Muscle layer of duodenum (tissue), 2 donors: ENCODE measurements around the gene CDC34.

Source experiments
- H3K27ac ChIP-seq: one replicate; pipeline ENCODE4 v1.7.0; 2013; ENCODE audit warnings: mild to moderate bottlenecking, low read length
- H3K27me3 ChIP-seq: one replicate; pipeline ENCODE4 v1.7.0; 2013; ENCODE audit warnings: low read depth, mild to moderate bottlenecking, control low read depth, low read length
- H3K36me3 ChIP-seq, 2 donors: one replicate each; pipeline ENCODE4 v1.7.0; 2013; ENCODE audit warnings: low read length in 2 of 2, control low read depth in 1 of 2, mild to moderate bottlenecking in 1 of 2; ENCODE audit not compliant: insufficient read depth in 2 of 2, control insufficient read depth in 1 of 2
- H3K4me1 ChIP-seq, 2 donors: one replicate each; pipeline ENCODE4 v1.7.0; 2013; ENCODE audit warnings: low read length in 2 of 2, mild to moderate bottlenecking in 2 of 2, control low read depth in 1 of 2, moderate library complexity in 1 of 2; ENCODE audit not compliant: insufficient read depth in 2 of 2, control insufficient read depth in 1 of 2
- H3K4me3 ChIP-seq, 2 donors: one replicate each; pipeline ENCODE4 v1.7.0; 2013; ENCODE audit warnings: low read length in 2 of 2, low read depth in 1 of 2, mild to moderate bottlenecking in 1 of 2
- H3K9me3 ChIP-seq, 2 donors: one replicate each; pipeline ENCODE4 v1.7.0; 2013; ENCODE audit warnings: low read length in 2 of 2, control low read depth in 1 of 2, mild to moderate bottlenecking in 1 of 2; ENCODE audit not compliant: control insufficient read depth in 1 of 2
- donor health status: healthy.

CDC34 gene

GRCh38 chr19:531009-531752 is 379 bp upstream of the CDC34 start:
- Histone ChIP-seq H3K27ac (peak overlapping the region; percentile 16), H3K36me3 (peaks cover 0 to 5% of the 10 kb centered on the region in 2 donors), H3K4me3 (peak overlapping the region; percentile 52 to 92), H3K27me3 (no peaks in the 10 kb centered on the region), H3K4me1 (peaks cover 11 to 24% of the 10 kb centered on the region in 2 donors), H3K9me3 (no peaks in the 10 kb centered on the region)

GRCh38 chr19:532561-533363 is 1.2 kb downstream of the CDC34 start:
- H3K4me3 ChIP-seq: peak overlapping the region; percentile 74 to 96
- no peaks in the 10 kb centered on the region for H3K27me3 ChIP-seq
- peak overlapping the region; percentile 77 for H3K27ac ChIP-seq
- H3K9me3 ChIP-seq: no peaks in the 10 kb centered on the region
- peaks cover 11 to 24% of the 10 kb centered on the region in 2 donors for H3K4me1 ChIP-seq
- peaks cover 0 to 17% of the 10 kb centered on the region in 2 donors for H3K36me3 ChIP-seq

- Histone ChIP-seq H3K27ac (peak overlapping the region; percentile 77), H3K27me3 (no peaks in the 10 kb centered on the region), H3K9me3 (no peaks in the 10 kb centered on the region), H3K4me1 (peaks cover 11 to 24% of the 10 kb centered on the region in 2 donors), H3K36me3 (peaks cover 0 to 25% of the 10 kb centered on the region in 2 donors), H3K4me3 (peak overlapping the region; percentile 74 to 96)
Observed at GRCh38 chr19:533364-534058, 2.0 kb downstream of the CDC34 start.

GRCh38 chr19:534088-534487 is 2.5 kb downstream of the CDC34 start:
- H3K9me3 ChIP-seq: no peaks in the 10 kb centered on the region
- H3K27me3 ChIP-seq: no peaks in the 10 kb centered on the region
- peak overlapping the region; percentile 74 to 96 for H3K4me3 ChIP-seq
- peaks cover 0 to 30% of the 10 kb centered on the region in 2 donors for H3K36me3 ChIP-seq
- no peak overlapping the region for H3K27ac ChIP-seq
- peaks cover 11 to 24% of the 10 kb centered on the region in 2 donors for H3K4me1 ChIP-seq

GRCh38 chr19:535017-535835 is 3.7 kb downstream of the CDC34 start:
- Histone ChIP-seq H3K27me3 (no peaks in the 10 kb centered on the region), H3K4me3 (no peak overlapping the region), H3K9me3 (no peaks in the 10 kb centered on the region), H3K36me3 (peaks cover 4 to 38% of the 10 kb centered on the region in 2 donors), H3K27ac (no peak overlapping the region), H3K4me1 (peaks cover 11 to 24% of the 10 kb centered on the region in 2 donors)

- Histone ChIP-seq H3K4me1 (peaks cover 11 to 24% of the 10 kb centered on the region in 2 donors), H3K4me3 (no peak overlapping the region), H3K27ac (no peak overlapping the region), H3K36me3 (peaks cover 4 to 45% of the 10 kb centered on the region in 2 donors), H3K27me3 (no peaks in the 10 kb centered on the region), H3K9me3 (no peaks in the 10 kb centered on the region)
Observed at GRCh38 chr19:536031-536880, 4.7 kb downstream of the CDC34 start.

GRCh38 chr19:536881-537404 is 5.4 kb downstream of the CDC34 start:
- no peak overlapping the region for H3K4me3 ChIP-seq
- no peaks in the 10 kb centered on the region for H3K27me3 ChIP-seq
- peaks cover 11 to 24% of the 10 kb centered on the region in 2 donors for H3K4me1 ChIP-seq
- H3K9me3 ChIP-seq: no peaks in the 10 kb centered on the region
- no peak overlapping the region for H3K27ac ChIP-seq
- H3K36me3 ChIP-seq: peaks cover 4 to 52% of the 10 kb centered on the region in 2 donors

- Histone ChIP-seq H3K27me3 (no peaks in the 10 kb centered on the region), H3K4me3 (no peak overlapping the region), H3K9me3 (no peaks in the 10 kb centered on the region), H3K4me1 (peaks cover 3 to 17% of the 10 kb centered on the region in 2 donors), H3K27ac (no peak overlapping the region), H3K36me3 (peaks cover 4 to 59% of the 10 kb centered on the region in 2 donors)
Observed at GRCh38 chr19:538641-539428, 7.3 kb downstream of the CDC34 start.

GRCh38 chr19:539429-540030 is 8.0 kb downstream of the CDC34 start:
- H3K36me3 ChIP-seq: peaks cover 4 to 59% of the 10 kb centered on the region in 2 donors
- no peaks in the 10 kb centered on the region for H3K9me3 ChIP-seq
- H3K27me3 ChIP-seq: no peaks in the 10 kb centered on the region
- H3K27ac ChIP-seq: no peak overlapping the region
- peaks cover 0 to 10% of the 10 kb centered on the region in 2 donors for H3K4me1 ChIP-seq
- no peak overlapping the region for H3K4me3 ChIP-seq
